T-helper 2 cell treated with Interferon-gamma antibody and Interleukin-4, amounts not matched to agents 5 μg/mL and 100 μg/mL, for 36 hours (primary cell): ENCODE data around the gene MTHFD2L.

Source experiments
- DNase-seq: peaks from one replicate; pipeline ENCODE4 v3.0.0; 2021; ENCODE audit warnings: low spot score
- H3K27ac Mint-ChIP-seq: one replicate; pipeline ENCODE4 v1.8.0; 2021; ENCODE audit warnings: mild to moderate bottlenecking, mixed read lengths
- H3K27me3 Mint-ChIP-seq: one replicate; pipeline ENCODE4 v1.8.0; 2021; ENCODE audit warnings: low read depth, mixed read lengths
- H3K36me3 Mint-ChIP-seq: one replicate; pipeline ENCODE4 v1.8.0; 2021; ENCODE audit warnings: low read depth, mixed read lengths
- H3K4me1 Mint-ChIP-seq: one replicate; pipeline ENCODE4 v1.8.0; 2021; ENCODE audit warnings: low read depth, mixed read lengths
- H3K4me3 Mint-ChIP-seq: one replicate; pipeline ENCODE4 v1.8.0; 2022; ENCODE audit warnings: mild to moderate bottlenecking, moderate library complexity, mixed read lengths
- H3K9me3 Mint-ChIP-seq: one replicate; pipeline ENCODE4 v1.8.0; 2021; ENCODE audit warnings: mixed read lengths

MTHFD2L gene

DNA sequence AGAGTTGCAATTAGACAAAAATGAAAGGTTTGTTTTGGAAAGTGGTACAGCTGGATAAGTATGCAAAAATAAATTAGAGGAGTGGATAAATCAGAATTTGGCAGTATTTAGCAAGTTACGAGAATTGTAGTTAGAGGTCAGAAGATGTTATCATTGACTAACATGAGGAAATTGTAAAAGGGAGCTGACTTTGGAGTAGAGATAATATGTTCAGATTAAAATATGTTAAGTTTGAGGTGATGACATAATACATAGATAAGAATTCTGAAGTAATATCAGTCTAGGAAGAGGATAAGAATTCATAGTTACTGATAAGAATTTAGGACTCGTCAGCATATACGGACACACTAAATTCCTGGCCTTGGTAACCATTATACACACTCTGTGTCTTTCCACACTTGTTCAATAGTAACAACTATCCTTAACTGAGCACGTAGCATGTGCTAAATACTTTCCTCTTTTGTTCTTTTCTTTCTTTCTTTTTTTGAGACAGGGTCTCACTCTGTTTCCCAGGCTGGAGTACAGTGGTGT lies 146.2 kb downstream of the MTHFD2L start:
- Mint-ChIP-seq H3K36me3 (no peaks in the 10 kb centered on the region), H3K9me3 (no peaks in the 10 kb centered on the region), H3K4me3 (no peak overlapping the region), H3K4me1 (peaks cover 7% of the 10 kb centered on the region), H3K27ac (no peak overlapping the region), H3K27me3 (no peaks in the 10 kb centered on the region)
- no peak for DNase-seq

DNA sequence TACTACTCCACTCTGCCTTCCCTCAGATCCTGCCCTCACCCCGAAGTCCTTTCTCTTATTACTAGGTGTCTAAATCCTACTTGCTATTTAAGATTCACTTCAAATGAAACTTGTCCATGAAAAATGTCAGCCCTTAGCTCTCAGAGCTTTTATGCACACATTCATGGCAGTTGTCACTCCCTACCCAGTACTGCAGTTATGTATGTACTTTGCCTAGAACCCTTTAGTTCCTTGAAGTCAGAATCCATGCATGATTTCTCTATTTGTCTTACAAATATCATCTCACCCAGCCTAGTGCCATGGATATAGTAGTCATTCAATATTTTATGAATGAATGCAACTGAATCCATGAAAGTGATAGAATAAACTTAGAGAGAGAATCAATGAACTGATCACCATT lies 147.1 kb downstream of the MTHFD2L start:
- Mint-ChIP-seq H3K4me3 (no peak overlapping the region), H3K27ac (no peak overlapping the region), H3K36me3 (no peaks in the 10 kb centered on the region), H3K27me3 (no peaks in the 10 kb centered on the region), H3K4me1 (peaks cover 13% of the 10 kb centered on the region), H3K9me3 (no peaks in the 10 kb centered on the region)
- DNase-seq = no peak

- Mint-ChIP-seq H3K4me3 (no peak overlapping the region), H3K9me3 (no peaks in the 10 kb centered on the region), H3K4me1 (peaks cover 15% of the 10 kb centered on the region)
These were observed 149.3 kb downstream of the MTHFD2L start for GRCh38 chr4:74307170-74307569.

DNA sequence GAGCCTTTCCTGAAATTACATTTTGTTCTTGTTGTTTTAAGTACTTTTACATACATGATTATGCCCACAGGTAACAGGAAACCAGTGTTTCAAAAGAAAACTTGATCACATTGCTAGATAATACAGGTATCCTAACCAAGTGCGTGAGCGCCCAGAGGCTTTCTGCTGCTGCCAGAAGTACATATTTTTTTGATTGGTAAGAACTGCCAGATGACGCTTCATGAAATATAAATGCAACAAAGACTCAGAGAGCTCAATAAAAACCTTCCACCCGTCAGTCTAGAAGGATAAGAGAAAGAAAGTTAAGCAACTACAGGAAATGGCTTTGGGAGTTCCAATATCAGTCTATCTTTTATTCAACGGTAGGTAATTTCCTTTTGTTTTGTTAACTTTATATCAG lies 150.3 kb downstream of the MTHFD2L start, which contains the start of gene EPGN:
TSS of gene EPGN (plus strand) at position 256 of the 400 bp plus-strand sequence. CDS start at position 320, 64 bp downstream.
- peak within 1 kb of the TSS; percentile 56 for H3K27ac Mint-ChIP-seq
- peak within 1 kb of the TSS; percentile 54 for H3K4me3 Mint-ChIP-seq
- no peaks in the 10 kb centered on the region for H3K36me3 Mint-ChIP-seq
- peaks cover 15% of the 10 kb centered on the region for H3K4me1 Mint-ChIP-seq
- no peaks in the 10 kb centered on the region for H3K27me3 Mint-ChIP-seq
- no peak for DNase-seq
- no peaks in the 10 kb centered on the region for H3K9me3 Mint-ChIP-seq

More at GRCh38 chr4:74307170-74307569, 149.3 kb downstream of the MTHFD2L start:
- DNase-seq = no peak
- H3K27me3 Mint-ChIP-seq = no peaks in the 10 kb centered on the region
- H3K27ac Mint-ChIP-seq = no peak overlapping the region
- no peaks in the 10 kb centered on the region for H3K36me3 Mint-ChIP-seq

DNA sequence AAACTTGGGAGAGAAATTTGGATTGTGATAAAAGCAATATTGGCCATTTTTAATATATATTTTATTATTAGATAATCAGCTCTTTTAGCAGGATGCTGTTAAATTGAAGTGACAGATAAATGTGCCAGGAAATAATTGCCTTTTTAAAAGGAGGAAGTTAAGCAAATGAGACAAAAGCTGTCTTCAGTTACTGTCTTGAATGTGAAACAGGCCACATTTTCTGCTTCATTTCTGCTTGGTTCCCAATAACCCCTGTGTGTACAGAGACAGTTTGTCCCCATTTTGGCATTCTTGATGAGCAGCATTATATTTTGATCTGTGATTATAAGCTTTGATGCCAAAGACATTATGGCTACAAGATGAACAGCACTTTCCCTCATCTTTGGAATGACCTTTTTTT lies 151.3 kb downstream of the MTHFD2L start:
- Mint-ChIP-seq H3K4me1 (peaks cover 15% of the 10 kb centered on the region), H3K36me3 (no peaks in the 10 kb centered on the region), H3K27ac (no peak overlapping the region), H3K9me3 (no peaks in the 10 kb centered on the region), H3K4me3 (no peak overlapping the region), H3K27me3 (no peaks in the 10 kb centered on the region)
- DNase-seq = no peak

GRCh38 chr4:74311696-74312313 lies 153.9 kb downstream of the MTHFD2L start:
- Mint-ChIP-seq H3K27ac (no peak overlapping the region), H3K36me3 (no peaks in the 10 kb centered on the region), H3K4me1 (peaks cover 15% of the 10 kb centered on the region), H3K9me3 (no peaks in the 10 kb centered on the region), H3K4me3 (no peak overlapping the region), H3K27me3 (no peaks in the 10 kb centered on the region)
- DNase-seq = peak; percentile 6

DNA sequence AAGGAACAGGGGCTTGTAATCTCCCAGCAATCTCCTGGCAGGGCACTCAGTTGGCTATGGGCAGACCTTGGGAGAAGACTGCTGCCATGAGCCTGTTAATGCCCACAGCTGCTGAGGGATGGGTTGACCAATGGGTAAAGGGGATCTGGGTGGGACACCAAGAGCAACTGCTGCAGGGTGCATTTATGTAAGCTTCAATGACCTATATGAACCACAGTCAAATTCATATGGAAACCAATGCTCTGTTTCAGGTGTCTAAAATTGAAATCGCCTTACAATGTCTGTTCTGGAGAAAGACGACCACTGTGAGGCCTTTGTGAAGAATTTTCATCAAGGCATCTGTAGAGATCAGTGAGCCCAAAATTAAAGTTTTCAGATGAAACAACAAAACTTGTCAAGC lies 156.4 kb downstream of the MTHFD2L start:
- Mint-ChIP-seq H3K36me3 (no peaks in the 10 kb centered on the region), H3K4me3 (no peak overlapping the region), H3K27ac (no peak overlapping the region), H3K4me1 (peaks cover 7% of the 10 kb centered on the region), H3K27me3 (no peaks in the 10 kb centered on the region), H3K9me3 (no peaks in the 10 kb centered on the region)
- no peak for DNase-seq

GRCh38 chr4:74314944-74315343 lies 157.0 kb downstream of the MTHFD2L start:
- Mint-ChIP-seq H3K36me3 (no peaks in the 10 kb centered on the region), H3K4me1 (peaks cover 2% of the 10 kb centered on the region), H3K4me3 (no peak overlapping the region), H3K27ac (no peak overlapping the region), H3K27me3 (no peaks in the 10 kb centered on the region), H3K9me3 (no peaks in the 10 kb centered on the region)
- no peak for DNase-seq

DNA sequence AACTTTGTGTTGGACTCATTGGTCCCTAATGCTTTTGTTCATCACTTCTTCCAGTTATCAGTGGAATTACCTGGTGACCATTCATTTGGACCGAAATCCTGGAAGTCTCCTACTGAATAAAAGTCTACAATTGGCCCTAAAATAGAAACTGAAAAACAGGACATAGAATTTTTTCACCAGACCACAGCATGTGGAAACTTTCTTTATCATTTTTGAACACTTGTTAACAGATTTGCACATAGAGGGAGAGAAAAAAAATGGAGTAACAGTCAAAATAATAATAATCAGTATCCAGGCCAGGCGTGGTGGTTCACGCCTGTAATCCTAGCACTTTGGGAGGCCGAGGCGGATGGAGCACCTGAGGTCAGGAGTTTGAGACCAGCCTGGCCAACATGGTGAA lies 157.5 kb downstream of the MTHFD2L start:
- Mint-ChIP-seq H3K4me1 (peaks cover 2% of the 10 kb centered on the region), H3K27ac (no peak overlapping the region)

GRCh38 chr4:74316397-74316796 lies 158.5 kb downstream of the MTHFD2L start:
- Mint-ChIP-seq H3K9me3 (no peaks in the 10 kb centered on the region), H3K4me1 (peaks cover 2% of the 10 kb centered on the region), H3K27me3 (peaks cover 6% of the 10 kb centered on the region), H3K4me3 (no peak overlapping the region), H3K36me3 (no peaks in the 10 kb centered on the region), H3K27ac (no peak overlapping the region)
- DNase-seq = no peak

More for the DNA sequence above, 157.5 kb downstream of the MTHFD2L start:
- Mint-ChIP-seq H3K36me3 (no peaks in the 10 kb centered on the region), H3K27me3 (no peaks in the 10 kb centered on the region), H3K9me3 (no peaks in the 10 kb centered on the region), H3K4me3 (no peak overlapping the region)
- no peak for DNase-seq

DNA sequence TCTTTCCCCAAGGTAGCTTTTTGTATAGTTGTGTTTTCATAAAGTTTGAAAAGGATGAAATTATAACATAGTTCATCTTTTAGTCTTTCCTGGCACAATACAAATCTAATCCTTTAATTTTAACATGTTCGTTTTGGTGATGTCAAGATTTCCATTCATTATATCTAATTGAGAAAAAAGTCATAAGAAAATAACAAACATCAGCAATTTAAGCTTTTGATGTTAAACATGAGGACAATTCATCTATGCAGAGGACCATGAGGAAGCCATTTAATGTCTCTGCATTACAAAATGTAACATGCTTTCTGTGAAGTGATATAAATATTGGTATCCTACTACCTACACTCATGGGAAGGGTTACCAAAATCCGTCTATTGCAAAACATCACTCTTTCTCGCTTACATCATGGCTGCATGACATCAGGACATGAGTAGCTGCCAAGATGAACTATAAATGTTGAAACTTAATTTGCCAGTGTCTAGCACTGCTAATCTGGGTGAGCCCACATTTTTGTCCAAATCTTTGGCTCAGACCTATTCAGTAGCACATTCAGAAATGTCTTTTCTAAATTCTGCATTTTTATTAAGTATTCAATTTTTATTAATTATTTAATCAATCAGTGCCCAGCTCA lies 159.8 kb downstream of the MTHFD2L start:
- no peaks in the 10 kb centered on the region for H3K4me1 Mint-ChIP-seq
- no peaks in the 10 kb centered on the region for H3K36me3 Mint-ChIP-seq
- H3K27me3 Mint-ChIP-seq = peaks cover 12% of the 10 kb centered on the region
- no peak for DNase-seq
- H3K27ac Mint-ChIP-seq = no peak overlapping the region
- no peak overlapping the region for H3K4me3 Mint-ChIP-seq
- no peaks in the 10 kb centered on the region for H3K9me3 Mint-ChIP-seq

GRCh38 chr4:74318276-74318675 lies 160.4 kb downstream of the MTHFD2L start:
- Mint-ChIP-seq H3K4me1 (no peaks in the 10 kb centered on the region), H3K4me3 (no peak overlapping the region), H3K36me3 (no peaks in the 10 kb centered on the region), H3K9me3 (no peaks in the 10 kb centered on the region), H3K27ac (no peak overlapping the region), H3K27me3 (peaks cover 12% of the 10 kb centered on the region)
- DNase-seq = no peak

GRCh38 chr4:74319470-74319869 lies 161.6 kb downstream of the MTHFD2L start:
- Mint-ChIP-seq H3K4me1 (no peaks in the 10 kb centered on the region), H3K27me3 (peaks cover 20% of the 10 kb centered on the region), H3K27ac (no peak overlapping the region), H3K4me3 (no peak overlapping the region), H3K36me3 (no peaks in the 10 kb centered on the region), H3K9me3 (no peaks in the 10 kb centered on the region)
- no peak for DNase-seq

GRCh38 chr4:74320559-74321118 lies 162.7 kb downstream of the MTHFD2L start:
- Mint-ChIP-seq H3K4me1 (no peaks in the 10 kb centered on the region), H3K36me3 (no peaks in the 10 kb centered on the region), H3K9me3 (no peaks in the 10 kb centered on the region), H3K27ac (no peak overlapping the region), H3K4me3 (no peak overlapping the region), H3K27me3 (peaks cover 21% of the 10 kb centered on the region)
- DNase-seq = peak; percentile 22
